NCI-H748 (cell line): Measurements from ENCODE around the gene AAK1.
"Not testable (repeated sequence)": the region's sequence is repeated elsewhere in the genome, so short reads cannot be mapped to it uniquely, and the experiment has no call there.

Experiments used
- DNase-seq: peaks from one replicate; lab custom pipeline; 2025; ENCODE audit not compliant: unreplicated experiment; lab: John Stamatoyannopoulos, UW

Gene AAK1

DNA sequence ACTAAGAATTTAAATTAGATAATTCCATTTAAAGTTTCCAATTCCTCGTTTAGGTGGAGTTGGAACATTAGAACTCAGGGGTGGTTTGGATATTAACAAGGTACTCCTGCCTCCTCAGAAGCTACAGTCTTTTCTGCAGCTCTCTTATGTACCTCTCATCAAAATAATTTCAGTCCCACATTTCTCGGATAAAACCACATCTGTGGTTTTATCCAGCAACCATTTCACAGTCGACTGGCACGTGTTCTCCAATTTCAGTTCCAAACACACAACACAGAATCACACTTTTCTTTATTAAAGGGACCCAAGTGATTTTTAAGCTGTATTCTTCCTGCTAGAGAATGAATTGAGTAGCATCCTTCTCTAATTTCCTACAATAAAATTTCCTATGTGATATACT is 183.6 kb downstream of the AAK1 start:
- DNase-seq: no peak

DNA sequence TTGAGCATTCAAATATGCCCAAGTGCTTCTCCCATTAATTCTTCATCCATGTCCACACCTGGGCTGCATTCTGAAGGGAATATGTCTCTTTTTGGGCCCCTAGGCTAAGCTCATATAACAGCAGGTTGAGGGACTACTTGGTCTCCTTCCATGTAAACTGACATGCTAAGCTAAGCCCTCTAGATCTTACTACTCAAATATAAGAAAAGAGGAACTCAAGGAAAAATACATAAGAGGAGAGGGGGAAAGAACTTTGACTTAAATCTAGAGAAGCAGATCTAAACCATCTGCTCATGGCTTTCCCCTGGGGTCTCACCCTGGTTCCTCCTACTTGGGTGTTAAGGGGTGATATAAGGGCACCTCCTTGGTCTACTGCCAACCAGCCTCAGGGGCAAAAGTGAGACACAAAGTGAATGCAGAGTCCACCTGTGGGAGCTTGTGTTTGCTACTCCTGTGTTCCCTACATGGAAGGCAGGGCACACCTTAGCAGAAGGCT is 186.5 kb downstream of the AAK1 start:
- no peak for DNase-seq

DNA sequence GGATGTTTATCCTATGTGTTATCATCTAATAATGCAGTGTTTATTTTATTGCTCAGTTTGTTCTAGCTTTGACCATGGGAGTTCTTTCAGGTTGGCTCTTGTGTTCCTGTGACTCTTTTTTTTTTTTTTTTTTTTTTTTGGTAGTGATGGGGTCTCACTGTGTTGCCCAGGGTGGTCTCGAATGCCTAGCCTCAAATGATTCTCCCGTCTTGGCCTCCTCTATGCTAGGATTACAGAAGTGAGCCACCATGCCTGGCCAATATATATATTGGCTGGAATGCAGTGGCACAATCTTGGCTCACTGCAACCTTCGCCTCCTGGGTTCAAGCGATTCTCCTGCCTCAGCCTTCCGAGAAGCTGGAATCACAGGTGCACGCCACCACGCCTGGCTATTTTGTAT is 187.4 kb downstream of the AAK1 start:
- DNase-seq: no peak

DNA sequence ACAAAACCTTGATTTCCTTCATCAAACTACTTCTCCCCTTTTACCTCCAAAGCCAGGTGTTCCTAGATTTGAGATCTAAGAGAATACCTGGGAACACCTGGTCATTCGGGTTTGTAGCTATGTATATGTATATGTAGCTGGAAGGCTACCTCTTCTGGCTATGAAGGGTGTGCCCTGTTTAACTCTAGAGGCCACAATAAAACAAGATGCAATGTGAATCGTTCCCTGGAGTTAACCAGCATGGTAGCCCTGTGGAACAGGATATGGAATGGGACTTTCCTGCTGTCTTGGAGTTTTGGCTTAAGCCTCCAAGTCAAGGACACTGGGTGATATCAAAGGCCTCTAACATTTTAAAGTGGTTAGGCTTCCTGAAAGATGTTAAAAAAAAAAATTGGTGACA is 188.6 kb downstream of the AAK1 start:
- DNase-seq: no peak

DNA sequence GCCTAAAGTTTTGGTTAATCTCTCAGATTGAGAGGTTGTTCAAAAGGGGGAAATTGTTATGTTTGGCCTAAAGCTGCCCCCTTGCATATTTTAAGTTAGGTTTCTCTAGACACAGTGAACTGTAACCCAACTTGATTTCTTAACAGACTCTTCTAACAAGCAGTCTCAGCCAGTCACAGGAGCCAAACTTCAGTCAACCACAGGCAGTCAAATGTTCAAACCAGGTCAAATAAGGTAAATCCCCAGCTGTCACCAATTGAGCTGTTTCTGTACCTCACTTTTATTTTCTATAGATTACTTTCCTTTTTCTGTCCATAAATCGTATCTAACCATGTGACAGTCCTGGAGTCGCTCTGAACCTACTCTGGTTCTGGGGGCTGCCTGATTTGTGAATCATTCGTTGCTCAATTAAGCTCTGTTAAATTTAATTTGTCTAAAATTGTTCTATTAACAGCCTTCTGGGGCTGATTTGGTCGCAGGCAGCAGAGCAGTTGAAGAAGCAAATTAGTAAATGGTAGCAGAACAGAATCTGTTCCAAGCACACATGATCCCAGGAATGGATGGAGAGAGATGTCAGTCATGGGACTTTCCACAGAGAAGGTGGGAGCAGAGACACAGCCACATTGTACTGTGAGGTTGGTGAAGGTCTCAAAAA is 189.9 kb downstream of the AAK1 start:
- no peak for DNase-seq

DNA sequence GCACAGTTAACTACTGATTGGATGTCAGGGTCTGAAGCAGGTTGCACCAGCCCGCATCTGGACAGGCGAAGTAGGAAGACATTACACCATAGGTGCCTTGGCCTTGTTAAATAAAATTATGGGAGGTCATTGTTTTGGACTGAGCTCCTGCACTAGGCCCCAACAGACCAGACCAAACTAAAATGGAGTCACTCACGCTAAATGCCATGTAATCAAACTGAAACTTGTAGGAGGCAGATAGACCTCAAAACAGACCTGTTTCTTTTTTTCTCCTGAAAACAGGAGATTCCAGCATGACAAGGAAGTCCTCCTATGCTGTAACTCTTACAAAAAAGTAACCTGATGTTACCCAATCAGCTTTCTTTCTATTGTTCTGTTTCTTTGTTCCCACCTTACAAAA is 190.9 kb downstream of the AAK1 start:
- no peak for DNase-seq

DNA sequence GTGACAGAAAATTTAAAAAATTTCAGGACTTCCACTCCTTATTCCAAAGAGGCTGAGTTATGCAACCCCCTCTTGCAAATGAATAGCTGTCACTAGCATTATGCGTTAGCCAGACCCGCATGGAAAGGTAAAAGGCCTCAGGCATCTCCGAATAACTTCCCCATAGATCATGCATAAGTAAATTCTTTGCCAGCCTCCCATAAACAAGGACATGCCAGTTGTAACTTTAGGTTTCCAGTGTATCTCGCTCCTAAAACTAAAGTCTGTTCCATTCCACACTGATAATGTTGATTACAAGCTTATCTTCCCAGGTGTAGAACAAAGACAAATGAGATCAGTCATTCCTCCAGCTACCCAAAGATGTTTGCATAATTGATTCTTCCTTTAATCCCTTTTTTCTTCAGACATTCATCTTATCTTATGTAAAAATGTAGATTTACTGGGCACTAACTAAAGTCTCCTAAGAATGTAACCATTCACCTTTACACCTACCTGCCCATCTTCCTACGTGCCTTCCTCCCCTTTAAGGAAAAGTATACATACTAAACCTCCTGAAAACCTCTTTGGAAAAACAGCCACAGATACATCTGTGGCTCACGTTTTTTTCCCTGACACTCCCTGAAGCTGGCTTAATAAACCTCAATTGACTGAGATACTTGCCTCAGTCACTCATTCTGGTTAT is 192.7 kb downstream of the AAK1 start:
- DNase-seq: no peak

DNA sequence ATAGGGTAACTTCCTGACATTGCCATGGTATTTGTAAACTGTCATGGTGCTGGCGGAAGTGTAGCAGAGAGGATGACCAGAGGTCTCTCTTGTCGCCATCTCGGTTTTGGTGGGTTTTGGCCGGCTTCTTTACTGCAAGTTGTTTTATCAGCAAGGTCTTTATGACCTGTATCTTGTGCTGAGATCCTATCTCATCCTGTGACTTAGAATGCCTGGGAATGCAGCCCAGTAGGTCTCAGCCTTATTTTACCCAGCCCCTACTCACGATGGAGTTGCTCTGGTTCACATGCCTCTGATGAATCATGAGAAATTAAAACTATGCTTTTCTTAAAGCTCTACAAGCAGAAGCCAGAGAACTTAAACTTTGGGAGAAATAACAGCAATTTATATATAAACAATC is 193.6 kb downstream of the AAK1 start:
- DNase-seq: no peak

DNA sequence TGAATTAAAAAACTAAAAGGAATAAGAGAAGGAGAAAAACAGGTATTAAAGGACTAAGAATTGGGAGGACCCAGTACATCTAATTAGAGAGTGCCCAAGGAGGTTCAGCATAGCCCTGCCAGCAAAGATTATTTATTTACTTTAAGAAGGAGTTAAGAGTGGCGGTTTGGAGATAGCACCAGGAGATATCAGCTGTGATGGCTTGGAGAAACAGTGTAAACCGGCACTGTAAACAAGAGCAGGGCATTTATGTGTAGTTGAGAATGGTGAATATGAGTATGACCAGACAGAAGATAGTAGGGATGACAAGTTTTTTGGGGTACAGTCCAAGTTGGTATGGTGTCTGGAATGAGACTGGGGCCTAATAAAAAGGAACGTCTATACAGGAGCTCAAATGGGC is 199.9 kb downstream of the AAK1 start:
- DNase-seq: not testable (repeated sequence)

DNA sequence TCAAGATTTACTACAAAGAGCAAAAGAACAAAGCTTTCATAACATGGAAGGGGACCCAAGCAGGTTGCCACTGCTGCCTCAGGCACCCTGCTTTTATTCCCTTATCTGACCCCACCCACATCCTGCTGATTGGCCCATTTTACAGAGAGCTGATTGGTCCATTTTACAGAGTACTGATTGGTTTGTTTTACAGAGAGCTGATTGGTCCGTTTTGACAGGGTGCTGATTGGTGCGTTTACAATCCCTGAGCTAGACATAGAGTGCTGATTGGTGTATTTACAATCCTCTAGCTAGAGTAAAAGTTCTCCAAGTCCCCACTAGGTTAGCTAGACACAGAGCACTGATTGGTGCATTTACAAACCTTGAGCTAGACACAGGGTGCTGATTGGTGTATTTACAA is 204.0 kb downstream of the AAK1 start:
- not testable (repeated sequence) for DNase-seq

DNA sequence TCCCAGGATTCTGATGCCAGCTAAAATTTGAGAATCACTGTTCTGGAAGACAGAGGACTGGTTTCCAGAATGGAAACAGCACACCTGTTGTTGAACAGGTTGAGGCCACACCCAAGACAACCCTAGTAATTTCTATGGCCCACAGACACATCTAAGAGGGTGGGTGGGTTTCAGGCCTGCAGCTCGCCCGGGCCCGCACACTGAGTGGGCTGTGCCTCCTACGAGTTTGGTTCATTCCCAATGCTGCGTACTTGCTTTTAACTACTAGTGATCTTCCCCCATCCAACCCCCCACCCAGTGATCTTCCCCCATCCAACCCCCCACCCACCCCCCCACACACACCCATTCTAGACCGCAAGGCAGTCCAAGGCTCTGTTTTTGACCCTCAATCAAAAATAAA is 205.0 kb downstream of the AAK1 start:
- no peak for DNase-seq

DNA sequence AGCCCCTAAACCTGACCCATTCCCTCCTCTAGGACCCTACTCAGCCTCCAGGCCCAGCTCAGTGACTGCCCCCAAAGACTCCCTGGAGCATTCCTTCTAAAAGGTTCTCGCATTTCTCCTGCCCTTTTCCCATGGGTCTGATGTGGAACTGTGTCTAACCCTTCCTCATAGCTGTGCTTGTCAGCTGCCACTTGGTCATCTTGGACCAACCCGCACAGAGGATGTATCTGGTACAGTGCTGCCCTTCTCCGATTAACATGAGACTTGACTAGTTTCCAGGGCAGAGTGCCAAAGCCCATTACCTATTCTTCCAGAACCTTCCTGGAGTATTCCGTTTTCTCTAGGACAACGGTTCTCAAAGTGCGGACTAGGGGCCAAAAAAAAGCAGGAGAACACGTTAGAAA is 205.8 kb downstream of the AAK1 start:
- DNase-seq: peak; percentile 54

DNA sequence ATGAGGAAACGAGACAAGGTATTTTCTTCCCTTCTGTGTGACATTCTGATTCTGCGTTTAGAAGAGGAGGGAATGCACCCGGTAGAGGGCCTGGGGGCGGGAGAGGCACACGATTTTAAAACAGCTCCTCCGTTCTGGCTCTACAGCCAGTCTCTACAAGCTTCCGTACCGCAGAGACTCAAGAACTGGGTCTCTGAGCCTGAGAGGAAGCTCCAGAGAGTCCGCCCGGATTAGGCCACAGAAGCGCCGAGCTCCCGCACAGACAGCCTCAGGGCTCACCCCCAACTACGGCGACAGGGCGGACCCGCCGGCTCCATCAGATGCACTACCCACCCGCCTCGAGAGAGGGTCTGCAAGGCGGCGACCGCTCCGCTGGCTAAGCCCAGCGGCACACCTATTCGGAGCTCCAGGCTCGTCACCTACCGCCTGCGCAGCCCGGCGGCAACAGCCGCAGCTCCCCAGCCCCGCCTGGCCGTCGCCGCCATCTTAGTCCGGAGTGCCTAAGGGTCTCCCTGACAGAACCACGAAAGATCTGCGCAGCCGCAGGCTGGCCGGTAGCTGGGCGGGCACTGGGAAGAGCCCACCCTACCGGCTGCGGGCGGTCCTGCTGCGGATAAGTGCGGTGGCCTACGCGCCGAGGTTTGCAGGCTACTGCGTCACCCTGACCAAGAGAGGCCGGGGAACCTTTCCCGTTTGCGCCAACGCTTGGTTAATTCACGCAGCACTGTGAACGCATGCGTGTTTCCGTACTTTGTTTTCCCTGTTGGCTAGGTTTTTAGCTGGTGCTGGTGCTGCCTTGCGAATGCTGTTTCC is 206.4 kb downstream of the AAK1 start, which contains the start of gene NFU1:
Gene NFU1, minus strand, starts transcription at position 498 of the 813 bp plus-strand sequence. Its CDS starts 13 bp downstream, at position 485.
- DNase-seq: peak; percentile 90

DNA sequence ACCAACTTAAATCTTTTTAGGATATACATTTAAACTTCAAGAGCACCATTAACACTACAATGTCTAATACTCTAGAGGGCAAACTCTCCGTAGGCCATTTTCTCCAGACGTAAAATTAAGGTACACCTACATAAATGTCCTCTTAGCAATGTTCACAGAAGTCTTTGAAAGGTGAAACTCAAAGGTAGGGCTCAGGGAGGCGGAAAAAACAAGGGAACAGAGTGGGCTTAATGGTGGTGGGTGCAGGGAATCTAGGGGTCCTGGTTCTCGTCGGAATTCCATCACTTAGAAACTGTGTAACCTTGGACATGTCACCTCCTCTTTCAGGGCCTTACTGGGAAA is 207.0 kb downstream of the AAK1 start:
- no peak for DNase-seq

DNA sequence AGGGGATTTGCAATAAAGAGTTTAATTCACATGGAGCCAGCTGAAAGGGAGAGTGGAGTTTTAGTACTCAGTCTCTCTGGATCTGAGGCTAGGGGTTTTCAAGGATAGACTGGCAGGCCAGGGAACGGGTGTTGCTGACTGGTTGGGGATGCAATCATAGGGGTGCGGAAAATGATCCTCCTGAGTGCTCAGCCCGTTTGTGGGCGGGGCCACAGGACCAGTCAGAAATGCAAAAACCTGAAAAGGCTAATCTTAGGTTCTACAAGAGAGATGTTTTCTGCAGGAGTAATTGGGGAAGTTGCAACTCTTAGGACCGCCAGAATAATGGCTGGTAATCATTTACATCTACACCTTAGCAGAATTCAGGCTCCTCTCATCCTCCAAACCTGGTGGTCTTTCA is 208.8 kb downstream of the AAK1 start:
- no peak for DNase-seq

DNA sequence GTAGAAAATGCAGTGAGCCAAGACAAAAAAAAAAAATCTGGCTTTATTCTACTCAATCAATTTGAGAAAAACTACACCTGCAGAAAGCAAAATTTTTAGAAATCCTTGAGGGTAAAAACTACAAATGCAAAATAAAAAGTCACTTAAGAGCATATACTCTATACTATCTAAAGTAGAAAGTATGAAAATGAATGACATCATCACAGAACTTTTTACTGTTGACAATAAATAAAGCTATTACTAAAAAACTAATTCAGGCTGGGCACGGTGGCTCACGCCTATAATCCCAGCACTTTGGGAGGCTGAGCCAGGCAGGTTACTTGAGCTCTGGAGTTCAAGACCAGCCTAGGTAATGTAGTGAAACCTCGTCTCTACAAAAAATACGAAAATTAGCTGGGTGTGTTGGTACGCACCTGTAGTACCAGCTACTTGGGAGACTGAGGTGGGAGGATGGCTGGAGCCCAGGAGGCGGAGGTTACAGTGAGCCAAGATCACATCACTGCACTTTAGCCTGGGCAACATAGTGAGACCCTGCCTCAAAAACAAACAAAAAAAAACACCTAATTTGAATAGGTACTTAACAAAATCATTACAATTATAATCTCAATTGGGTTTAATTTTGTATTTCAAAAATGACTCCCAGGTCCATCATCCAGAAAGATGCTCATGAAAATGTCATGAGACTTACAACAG is 213.9 kb downstream of the AAK1 start:
- DNase-seq: no peak

DNA sequence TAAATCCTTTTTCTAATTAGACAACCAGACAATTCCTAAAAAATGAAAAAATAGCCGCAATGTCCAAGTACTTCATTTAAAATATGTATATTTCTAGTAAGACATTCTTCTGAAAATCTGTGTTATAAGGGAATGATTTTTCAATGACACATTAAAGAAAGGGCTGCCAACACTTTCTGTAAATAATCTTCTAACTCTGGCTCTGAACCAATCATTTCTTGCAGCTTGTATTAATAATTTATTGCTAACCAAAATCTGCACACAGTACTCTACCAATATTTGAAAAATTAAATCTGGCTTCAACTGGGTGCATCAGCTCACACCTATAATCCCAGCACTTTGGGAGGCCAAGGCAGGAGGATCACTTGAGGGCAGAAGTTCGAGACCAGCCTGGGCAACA is 214.6 kb downstream of the AAK1 start:
- DNase-seq: no peak

DNA sequence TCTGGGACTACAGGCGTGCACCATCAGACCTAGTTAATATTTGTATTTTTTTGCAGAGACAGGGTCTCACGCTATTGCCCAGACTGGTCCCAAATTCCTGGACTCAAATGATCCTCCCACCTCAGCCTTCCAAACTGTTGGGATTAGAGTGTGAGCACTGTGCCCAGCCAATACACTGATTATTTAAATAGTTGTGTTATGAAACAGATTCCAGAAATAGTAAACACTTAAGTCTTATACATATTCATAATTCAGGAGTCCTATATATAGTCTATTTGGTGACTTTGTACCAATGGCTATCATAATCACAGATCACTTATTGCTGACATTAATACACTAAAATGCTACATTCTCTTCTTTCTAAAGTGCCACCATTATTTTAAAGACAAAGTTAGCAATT is 219.1 kb downstream of the AAK1 start:
- no peak for DNase-seq

DNA sequence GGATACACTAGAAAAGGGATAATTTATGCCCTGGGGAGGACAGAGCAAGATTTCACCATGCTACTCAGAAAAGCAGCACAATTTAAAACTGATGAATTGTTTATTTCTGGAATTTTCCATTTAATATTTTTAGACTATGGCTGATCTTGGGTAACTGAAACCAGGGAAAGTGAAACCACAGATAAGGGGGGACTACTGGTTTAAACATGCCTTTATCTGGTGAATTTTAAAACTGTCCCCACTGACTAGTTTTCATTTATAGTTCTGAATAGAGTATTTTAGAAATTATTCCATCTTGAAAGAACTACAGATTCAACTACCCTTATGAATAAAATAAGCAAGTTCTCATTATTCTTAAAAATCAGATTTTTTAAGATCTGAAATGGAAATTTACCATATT is 221.3 kb downstream of the AAK1 start:
- no peak for DNase-seq

DNA sequence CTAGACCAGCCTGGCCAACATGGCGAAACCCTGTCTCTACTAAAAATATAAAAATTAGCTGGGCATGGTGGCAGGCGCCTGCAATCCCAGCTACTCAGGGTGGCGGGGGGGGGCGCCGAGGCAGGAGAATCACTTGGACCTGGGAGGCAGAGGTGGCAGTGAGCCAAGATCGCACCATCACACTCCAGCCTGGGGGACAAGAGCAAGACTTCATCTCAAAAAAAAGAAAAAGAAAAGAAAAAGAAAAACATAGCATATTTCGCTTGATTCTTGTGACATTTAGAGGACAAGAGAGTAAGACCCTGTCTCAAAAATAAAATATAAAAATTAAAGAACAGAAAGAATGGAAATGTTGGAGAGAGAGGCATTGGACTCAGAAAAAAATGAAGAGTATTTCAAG is 224.4 kb downstream of the AAK1 start:
- DNase-seq: not testable (repeated sequence)

DNA sequence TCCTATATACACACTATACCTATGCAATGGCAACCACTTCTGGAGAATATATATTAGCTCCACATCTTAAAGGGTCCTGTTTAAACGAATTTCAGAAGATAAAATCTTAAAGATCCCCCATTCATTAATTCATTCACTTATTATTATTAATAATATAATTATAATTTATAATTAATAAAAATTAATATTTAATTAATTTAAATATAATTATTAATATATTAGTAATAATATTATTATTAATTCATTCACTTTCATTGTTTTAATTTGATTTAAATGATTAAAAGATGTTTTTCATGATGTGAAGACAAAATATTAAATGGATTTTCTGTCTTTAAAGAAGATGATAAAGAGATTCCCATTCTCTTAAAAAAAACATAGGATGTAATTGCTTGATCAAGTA is 227.4 kb downstream of the AAK1 start:
- DNase-seq: no peak
